AG04450 (cell line): ENCODE measurements around the gene MSANTD2. TPM values are rescaled to one million over a fixed set of nuclear protein-coding genes. Genes with fewer than 3 reads are reported as not detected.
A peak's percentile ranks its signal among the peaks of the same experiment; 100 is the strongest.

Source experiments
- CTCF ChIA-PET: fragments of 300-600, 350-600 bp; formaldehyde crosslinking; extraction: SDS; loops from one replicate; lab custom pipeline; 2022; ENCODE audit warnings: antibody characterized with exemption, inconsistent platforms; lab: Charles Lee
- POLR2A ChIA-PET: fragments of 350-600 bp; formaldehyde crosslinking; extraction: SDS; loops from one replicate; lab custom pipeline; 2021; ENCODE audit warnings: antibody characterized with exemption, inconsistent platforms; lab: Yijun Ruan, JAX
- DNase-seq: peaks from one replicate; pipeline ENCODE4 v3.0.0-alpha.2; 2011; ENCODE audit warnings: low read depth, low spot score
- H3K27ac ChIP-seq: one replicate; pipeline ENCODE4 v1.5.1; 2012; ENCODE audit warnings: low read depth, low read length, control low read depth
- H3K27me3 ChIP-seq: one replicate; pipeline ENCODE4 v1.6.0; 2012; ENCODE audit warnings: low read length; ENCODE audit not compliant: control insufficient read depth, insufficient read depth
- H3K4me3 ChIP-seq: 2 replicates; pipeline ENCODE4 v1.5.1; 2011; ENCODE audit warnings: mild to moderate bottlenecking, low read depth, low read length, control low read depth
- H3K9me3 ChIP-seq: 2 replicates; pipeline ENCODE4 v1.5.1; 2012; ENCODE audit warnings: low read length; ENCODE audit not compliant: control insufficient read depth, insufficient read depth
- polyA plus RNA-seq: library from polyadenylated mRNA; depleted of rRNA; stranded (reverse); fragments of >200 nt; gene quantifications from 2 replicates; pipeline ENCODE4 v1.2.3, GENCODE V29; 2011
- TF ChIP-seq, protein P1 (sequence below): IDR thresholded peaks from 2 replicates; pipeline ENCODE4 v1.5.1; 2011; ENCODE audit warnings: low read depth, low read length, control low read depth, inconsistent platforms

MSANTD2 gene
- polyA plus RNA-seq, 1 experiment = 9.8 TPM

DNA sequence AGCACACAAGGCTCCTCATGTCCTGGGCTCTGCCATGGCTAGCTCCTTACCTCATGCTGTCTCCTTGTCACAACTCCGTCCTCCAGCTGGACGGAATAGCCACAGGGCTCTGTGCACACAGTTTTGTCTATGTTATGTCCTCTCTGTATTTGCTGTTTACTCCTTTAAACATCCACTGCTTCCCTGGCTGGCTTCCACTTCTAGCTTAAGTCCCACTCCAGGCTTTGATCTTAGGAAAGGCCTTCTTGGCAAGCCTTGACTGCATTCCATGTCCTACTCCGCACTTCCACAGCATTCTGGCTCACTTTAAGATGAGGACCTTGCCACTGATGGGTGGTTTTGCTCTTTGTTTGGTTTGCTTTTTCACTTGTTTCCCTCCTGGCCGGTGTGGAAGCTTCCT, 42.1 kb upstream of the MSANTD2 start:
- ChIA-PET CTCF (no interaction called here), POLR2A (no interaction called here)
- no peak for DNase-seq
- Histone ChIP-seq H3K9me3 (no peaks in the 10 kb centered on the region; the same call in 1 of the 2 replicates), H3K27ac (no peak overlapping the region), H3K4me3 (no peak overlapping the region), H3K27me3 (peaks cover 87% of the 10 kb centered on the region)
- TF ChIP-seq, protein P1, sequence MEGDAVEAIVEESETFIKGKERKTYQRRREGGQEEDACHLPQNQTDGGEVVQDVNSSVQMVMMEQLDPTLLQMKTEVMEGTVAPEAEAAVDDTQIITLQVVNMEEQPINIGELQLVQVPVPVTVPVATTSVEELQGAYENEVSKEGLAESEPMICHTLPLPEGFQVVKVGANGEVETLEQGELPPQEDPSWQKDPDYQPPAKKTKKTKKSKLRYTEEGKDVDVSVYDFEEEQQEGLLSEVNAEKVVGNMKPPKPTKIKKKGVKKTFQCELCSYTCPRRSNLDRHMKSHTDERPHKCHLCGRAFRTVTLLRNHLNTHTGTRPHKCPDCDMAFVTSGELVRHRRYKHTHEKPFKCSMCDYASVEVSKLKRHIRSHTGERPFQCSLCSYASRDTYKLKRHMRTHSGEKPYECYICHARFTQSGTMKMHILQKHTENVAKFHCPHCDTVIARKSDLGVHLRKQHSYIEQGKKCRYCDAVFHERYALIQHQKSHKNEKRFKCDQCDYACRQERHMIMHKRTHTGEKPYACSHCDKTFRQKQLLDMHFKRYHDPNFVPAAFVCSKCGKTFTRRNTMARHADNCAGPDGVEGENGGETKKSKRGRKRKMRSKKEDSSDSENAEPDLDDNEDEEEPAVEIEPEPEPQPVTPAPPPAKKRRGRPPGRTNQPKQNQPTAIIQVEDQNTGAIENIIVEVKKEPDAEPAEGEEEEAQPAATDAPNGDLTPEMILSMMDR = no peak

DNA sequence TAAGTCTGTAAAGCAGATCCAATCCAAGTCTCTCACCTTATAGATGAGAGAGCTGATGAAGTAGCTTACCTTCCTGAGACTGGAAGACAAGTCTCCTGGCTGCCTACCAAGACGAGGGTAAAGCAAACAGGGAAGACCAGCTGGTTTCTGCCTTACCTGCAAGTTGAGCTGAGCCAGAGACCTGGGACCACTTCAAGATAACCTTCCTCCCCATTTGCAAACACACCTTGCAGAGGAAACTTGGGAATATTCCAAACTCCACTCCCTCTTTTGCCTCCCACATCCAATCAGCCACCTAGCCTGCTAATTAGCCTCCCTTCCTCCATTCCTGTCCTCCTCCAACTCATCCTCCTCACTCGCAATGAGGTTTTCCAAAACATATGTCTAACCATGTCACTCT, 41.6 kb upstream of the MSANTD2 start:
- ChIA-PET CTCF (interaction anchor here (0.6 kb wide), 1 partner anchor 24 kb away, joined by 3 read pairs; no protein-coding TSS in a partner anchor), POLR2A (no interaction called here)
- H3K4me3 ChIP-seq = no peak overlapping the region
- peaks cover 83% of the 10 kb centered on the region for H3K27me3 ChIP-seq
- no peaks in the 10 kb centered on the region; the same call in 1 of the 2 replicates for H3K9me3 ChIP-seq
- TF ChIP-seq, protein P1 = no peak
- H3K27ac ChIP-seq = no peak overlapping the region
- no peak for DNase-seq

DNA sequence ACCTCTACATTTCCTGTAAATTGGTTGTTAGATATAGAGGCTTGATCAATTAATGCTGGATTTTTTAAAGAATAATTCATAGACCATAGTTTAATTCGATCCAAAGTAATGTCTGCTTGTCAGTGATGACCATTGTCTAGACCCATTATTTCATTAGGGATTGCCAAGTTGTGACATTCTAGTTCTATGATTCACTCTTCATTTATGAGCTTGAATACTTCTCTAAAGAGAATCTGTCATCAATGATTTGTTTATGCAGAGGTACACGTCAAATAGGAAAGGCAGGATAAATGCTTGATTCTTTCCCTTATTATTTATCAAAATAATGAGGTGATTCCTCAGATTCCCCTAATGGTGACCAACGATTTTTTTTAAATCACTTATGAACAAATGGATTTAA, 41.0 kb upstream of the MSANTD2 start:
- POLR2A ChIA-PET = no interaction called here
- CTCF ChIA-PET = interaction anchor here (0.6 kb wide), 1 partner anchor 25 kb away, joined by 3 read pairs; no protein-coding TSS in a partner anchor
- H3K27ac ChIP-seq = no peak overlapping the region
- no peaks in the 10 kb centered on the region; the same call in 1 of the 2 replicates for H3K9me3 ChIP-seq
- no peak overlapping the region for H3K4me3 ChIP-seq
- H3K27me3 ChIP-seq = peaks cover 76% of the 10 kb centered on the region
- DNase-seq = no peak
- TF ChIP-seq, protein P1 = no peak

DNA sequence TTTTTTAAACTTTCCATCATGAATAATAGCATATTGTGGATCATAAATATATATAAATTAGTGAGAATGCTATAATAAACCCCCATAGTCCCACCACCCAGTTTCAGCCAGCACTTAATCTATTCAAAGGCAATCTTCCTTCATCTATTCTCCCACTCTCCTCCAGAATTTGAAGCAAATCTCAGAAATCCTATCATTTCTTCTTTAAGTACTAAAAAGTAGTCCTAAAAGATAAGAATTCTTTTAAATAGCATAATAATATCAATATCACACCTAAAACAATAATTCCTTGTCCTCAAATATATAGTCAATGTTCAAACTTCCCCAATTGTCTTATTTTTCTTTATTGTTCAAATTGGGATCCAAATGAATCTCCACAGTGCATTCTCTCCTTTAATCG, 40.5 kb upstream of the MSANTD2 start:
- Histone ChIP-seq H3K9me3 (no peaks in the 10 kb centered on the region; the same call in 1 of the 2 replicates), H3K27me3 (peaks cover 71% of the 10 kb centered on the region), H3K27ac (no peak overlapping the region), H3K4me3 (no peak overlapping the region)
- POLR2A ChIA-PET = no interaction called here
- TF ChIP-seq, protein P1 = no peak
- CTCF ChIA-PET = interaction anchor here (1.1 kb wide), 1 partner anchor 26 kb away, joined by 4 read pairs; no protein-coding TSS in a partner anchor
- no peak for DNase-seq

DNA sequence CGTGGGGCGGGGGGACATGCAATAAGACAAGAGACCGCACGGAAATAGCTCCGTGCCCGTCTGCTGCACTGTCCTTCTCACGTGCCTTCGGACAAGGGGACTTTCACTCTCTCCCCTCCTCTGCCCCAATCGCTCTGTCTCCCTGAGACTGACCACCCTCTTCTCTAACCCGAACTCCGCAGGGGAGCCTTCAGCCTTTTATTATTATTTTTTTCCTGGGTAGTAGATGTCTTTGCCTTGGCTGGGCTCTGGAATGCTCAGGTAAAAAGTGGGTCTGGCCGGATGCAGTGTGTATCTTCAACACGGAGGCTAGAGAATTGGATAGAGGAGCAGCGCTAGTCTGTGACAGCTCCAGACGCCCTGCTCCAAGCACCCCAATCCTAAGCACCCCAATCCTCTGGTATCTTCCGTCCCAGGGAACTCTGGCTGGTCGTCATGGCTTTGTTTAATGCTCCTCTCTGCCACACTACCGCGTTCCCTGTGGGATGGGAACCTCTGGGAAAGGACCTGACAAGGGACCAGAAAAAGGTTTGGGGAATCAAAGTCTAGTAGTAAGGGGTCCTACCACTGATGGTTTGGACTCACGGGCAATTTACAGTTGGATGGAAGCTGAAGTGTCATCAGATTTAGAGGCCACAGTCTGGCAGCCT, 39.9 kb upstream of the MSANTD2 start:
- Histone ChIP-seq H3K4me3 (peak overlapping the region; percentile 41), H3K27ac (no peak overlapping the region), H3K9me3 (no peaks in the 10 kb centered on the region; the same call in 1 of the 2 replicates), H3K27me3 (peaks cover 65% of the 10 kb centered on the region)
- ChIA-PET POLR2A (no interaction called here), CTCF (interaction anchor here (1.1 to 5.8 kb wide), 3 partner anchors 27 to 196 kb away, joined by 4 to 164 read pairs (median 107); partner anchors contain the start of genes SIAE and SPA17)
- TF ChIP-seq, protein P1 = no peak
- DNase-seq = no peak
